HG03457 (cell line): ENCODE data around the gene CDH16.
"Not testable (repeated sequence)": the region's sequence is repeated elsewhere in the genome, so short reads cannot be mapped to it uniquely, and the experiment has no call there.

Experiments
- ATAC-seq: cut with Tn5 transposase; IDR thresholded peaks from one replicate; pipeline ENCODE4 v1.9.1; 2021; ENCODE audit warnings: moderate number of reproducible peaks; ENCODE audit not compliant: unreplicated experiment

CDH16 gene

DNA sequence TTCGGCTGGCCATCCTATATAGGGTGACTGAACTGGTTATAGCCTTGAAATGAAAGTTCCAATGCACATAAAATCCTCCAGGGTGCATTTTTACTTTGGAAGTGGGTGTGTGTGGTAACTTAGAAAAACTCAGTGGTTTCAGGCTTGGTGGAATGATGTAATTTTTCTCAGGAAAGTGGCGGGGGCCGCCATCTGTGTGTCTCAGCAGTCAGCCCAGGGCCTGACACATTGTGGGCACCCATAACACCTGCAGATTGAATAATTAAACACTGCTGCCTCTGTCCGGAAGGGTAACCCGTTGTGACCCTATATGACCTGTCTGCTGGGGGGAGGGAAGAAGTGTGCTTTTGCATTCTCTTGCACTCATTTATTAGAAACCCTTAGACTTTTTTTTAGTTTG lies 40.6 kb downstream of the CDH16 start:
- no peak for ATAC-seq

DNA sequence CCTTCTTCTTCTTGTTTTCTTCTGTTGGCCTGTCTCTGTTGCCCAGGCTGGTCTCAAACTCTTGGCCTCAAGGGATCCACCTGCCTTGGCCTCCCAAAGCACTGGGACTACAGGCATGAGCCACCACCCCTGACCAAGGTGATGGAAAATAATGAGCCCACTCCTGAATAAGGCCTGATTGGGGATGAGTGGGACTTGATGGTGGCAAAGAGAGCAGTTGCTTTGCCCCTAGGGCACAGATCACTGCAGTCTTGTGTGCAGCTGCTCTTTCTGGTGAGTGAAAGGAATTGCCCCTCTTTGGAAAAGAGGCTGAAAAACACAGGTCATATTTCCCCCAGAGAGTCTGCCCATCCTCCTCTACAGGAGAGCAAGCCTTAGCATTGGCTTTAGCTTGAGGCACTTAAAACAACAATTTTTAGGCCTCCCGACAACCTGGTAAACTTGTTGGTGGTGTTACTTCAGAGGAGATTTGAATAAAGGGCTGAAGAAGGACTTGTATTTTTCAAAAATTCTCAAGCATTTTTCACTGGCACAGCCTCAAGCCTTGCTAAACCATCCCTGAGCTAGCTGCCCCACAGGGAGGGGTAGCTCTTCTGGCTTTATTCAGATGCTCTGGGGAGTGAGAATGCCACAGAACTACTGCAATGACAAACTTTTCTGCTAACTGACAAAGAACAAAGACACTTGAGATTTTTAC lies 44.5 kb downstream of the CDH16 start:
- no peak for ATAC-seq

DNA sequence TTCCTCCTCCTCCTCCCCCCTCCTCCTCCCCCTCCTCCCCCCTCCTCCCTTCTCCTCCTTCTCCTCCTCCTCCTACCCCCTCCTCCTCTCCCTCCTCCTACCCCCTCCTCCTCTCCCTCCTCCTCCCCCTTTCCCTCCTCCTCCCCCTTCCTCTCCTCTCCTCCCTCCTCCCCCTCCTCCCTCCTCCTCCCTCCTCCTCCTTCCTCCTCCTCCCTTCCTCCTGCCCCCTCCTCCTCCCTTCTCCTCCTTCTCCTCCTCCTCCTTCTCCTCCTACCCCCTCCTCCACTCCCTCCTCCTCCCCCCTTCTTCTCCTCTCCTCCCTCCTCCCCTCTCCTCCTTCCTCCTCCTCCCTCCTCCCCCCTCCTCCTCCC lies 45.0 kb downstream of the CDH16 start:
- ATAC-seq: no peak

DNA sequence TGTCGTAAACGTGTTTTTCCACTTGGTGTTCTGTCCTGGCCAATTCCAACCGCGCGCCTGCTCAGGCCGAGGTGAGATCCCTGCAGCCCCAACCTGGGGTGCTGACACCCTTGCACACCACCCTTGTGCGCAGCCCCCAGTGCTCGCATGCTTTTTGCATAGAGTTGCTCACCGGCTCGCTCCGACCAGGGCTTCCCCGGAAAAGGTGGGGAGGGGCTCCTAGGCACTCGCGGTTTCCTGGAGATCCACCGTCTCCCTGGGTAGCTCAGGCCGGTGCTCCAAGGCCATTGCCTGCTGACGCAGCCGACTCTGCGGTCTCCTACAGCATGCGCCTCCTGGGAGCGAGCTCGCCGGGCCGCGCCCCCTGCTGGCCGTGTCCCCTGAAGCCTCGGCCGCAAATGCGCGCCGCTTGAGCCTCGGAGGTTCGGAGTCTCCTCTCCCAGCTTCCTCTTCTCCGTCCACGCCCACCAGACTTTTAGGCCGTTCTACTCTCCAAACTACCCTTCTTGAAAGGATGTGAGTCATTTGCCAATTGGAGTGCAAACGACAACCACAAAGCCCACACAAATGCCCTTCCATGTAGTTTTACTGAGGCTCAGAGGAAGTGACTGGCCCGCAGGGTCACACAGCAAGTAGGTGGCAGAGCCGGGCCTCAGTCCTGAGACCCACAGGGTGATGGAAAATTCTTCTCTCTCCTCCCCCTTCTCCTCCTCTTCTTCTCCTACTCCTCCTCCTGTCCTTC lies 45.6 kb downstream of the CDH16 start:
- peak; percentile 77 for ATAC-seq

DNA sequence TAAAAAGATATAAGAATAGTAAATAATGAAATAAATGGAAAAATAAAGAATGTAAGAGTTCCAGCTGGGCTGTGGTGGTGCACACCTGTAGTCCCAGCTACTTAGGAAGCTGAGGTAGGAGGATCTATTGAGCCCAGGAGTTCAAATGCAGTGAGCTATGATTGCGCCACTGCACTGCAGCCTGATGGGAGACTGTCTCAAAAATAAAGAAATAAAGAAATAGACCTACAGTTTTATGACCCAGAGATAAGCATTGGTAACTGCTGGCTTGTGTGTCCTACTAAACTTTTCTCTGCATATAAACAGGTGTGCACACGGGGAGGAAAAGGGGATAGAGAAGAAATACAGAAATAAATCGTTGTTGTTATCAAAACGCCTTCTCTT lies 46.1 kb downstream of the CDH16 start:
- no peak for ATAC-seq

DNA sequence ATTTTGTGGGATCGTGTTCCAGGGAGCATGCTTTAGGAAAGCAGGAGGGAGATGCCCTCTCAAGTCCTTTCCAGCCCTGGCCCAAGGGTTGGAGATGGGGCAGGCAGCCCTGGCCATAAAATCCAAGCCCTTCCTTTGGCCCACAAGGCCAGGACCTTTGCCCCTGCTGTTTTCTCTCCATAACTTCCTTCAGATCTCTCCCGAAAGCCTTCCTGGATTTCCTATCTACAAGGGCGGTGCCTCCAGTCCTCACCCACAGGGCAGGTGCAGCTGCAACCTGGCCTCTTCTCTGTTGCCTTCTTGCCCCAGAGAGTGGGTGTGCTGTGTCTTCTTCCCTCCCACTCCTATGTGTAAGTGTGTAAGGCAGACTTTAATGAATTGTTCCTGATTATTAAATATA lies 46.8 kb downstream of the CDH16 start:
- ATAC-seq: no peak

DNA sequence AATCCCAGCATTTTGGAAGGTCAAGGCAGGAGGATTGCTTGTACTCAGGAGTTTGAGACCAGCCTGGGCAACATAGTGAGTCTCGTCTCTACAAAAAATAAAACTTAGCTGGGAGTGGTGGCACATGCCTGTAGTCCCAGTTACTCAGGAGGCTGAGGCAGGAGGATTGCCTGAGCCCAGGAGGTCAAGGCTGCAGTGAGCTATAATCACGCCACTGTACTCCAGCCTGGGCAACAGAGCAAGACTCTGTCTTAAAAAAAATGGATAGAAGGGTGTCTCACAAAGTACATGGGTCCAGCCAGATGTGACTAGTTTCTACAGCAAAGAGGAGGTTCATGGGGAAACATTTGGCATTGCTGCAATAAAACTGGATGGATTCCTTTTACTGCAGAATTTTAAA lies 47.3 kb downstream of the CDH16 start:
- ATAC-seq: not testable (repeated sequence)

DNA sequence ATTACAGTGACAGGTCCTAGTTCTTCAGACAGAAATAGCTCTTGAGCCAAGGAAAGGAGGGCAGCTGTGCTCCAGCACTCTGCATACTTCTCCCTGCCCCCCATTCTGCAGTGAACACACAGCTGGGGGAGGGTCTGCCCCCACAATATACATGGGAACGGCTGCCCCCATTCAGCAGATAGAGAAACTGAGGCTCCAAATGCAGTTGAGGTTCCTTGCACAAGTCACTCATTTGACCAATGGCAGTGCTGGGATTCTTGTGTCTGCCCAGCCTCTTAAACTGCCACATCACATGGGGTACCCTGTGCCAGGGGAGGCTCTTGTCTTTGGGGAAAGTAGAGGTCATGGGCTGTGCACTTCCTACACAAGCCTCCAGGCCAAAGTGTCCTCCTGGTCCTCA lies 49.3 kb downstream of the CDH16 start:
- ATAC-seq: no peak

DNA sequence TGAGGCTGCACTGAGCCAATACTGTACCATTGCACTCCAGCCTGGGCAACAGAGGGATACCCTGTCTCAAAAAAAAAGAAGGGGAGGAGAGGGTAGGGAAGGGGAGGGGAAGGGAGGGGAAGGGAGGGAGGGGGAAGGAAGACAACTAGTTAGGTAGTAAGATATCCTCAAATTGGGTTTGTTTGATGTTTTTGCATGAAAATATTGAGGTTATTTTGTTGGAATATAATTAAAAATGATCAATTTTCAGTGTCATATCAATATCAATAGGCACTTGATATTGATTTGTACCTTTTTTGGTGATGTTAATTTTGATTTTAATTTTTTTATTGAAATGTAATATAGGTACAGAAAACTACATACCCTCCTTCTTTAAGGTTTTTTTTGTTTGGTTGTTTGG lies 55.0 kb downstream of the CDH16 start:
- ATAC-seq: no peak

DNA sequence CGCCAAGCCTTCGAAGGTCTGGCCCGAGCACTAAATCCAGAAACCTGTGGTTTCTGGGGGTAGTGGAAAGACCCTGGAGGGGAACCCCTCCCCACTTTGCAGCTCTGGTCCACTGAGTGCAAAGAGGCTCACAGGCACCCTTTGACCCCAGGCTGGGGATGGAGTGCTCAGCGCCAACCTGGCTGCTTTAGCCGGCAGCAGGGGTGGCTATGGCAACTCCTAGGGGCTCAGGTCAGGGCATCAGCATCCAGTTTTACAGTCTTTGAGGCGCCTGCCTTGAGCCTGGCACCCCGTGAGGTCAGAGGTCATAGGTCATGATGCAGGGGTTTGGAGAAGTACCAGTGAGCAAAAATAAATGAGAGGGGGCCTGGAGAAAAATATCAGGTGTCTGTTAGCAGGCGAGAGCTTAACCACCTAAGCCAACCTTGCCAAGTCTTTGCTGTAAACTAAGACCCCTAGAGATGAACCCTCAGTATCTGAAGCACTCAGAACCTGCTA lies 56.6 kb downstream of the CDH16 start:
- no peak for ATAC-seq

DNA sequence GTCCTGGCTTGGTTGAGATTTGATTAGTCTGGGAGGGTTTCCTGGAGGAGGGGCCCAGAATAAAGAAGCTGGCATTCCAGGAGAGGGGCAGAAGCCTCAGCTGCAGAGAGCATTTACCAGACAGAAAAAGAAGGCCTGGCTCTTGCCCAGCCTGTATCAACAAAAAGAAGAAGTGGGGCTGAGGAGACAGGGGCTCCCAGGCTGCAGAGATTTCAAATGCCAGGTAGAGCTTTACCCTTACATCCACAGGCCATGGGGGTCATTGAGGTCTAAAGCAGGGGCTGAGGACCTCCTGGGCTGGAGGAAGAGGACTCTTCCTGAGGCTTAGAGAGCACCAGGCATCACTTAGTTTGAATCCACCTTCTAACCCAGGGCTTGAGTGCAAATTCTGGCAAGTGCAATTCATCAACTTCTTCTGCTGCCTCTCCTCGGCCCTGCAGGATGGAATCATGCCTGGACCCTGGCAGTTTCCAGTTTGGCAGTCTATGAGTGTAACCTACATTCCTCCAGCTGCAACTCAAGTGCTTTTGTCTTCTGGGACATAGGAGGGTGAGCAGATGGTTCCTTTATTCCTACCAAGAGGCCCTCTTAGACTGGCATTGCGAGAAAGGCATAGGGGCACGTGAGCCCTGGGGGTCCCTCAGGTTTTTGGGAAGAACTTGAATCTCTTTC lies 59.2 kb downstream of the CDH16 start:
- no peak for ATAC-seq

DNA sequence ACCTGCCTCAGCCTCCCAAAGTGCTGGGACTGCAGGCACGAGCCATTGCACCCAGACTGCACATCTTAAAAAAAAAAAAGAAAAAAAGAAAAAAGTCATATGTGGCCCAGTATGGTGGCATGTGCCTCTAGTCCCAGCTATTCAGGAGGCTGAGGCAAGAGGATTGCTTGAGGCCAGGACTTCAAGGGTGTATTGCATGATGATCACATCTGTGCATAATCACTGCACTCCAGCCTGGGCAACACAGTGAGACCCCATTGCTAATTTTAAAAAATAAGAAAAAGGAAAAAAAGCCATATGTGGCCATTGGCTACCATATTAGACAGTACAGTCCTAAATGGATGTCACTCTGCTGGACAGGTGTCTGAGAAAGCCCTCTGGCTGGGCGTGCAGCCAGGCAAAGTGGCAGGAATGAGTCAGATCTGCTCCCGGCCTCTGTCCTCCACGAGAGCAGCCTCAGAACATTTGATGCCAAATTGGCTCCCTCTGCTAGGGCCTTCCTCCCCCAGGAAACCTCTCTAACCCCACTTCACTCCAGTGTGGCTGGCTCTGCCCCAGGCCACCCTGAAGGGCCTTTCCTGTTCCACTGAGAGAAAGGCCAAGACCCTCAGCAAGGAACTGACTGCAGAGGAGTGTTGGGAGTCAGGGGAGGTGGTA lies 59.8 kb downstream of the CDH16 start:
- no peak for ATAC-seq
